ENCODE results near the gene ADAM23. TPM values are rescaled to one million over a fixed set of nuclear protein-coding genes. Genes with fewer than 3 reads are reported as not detected.

ADAM23 gene
- total and polyA plus RNA-seq, 9 donors = 0.83 to 18.8 (median 4.1) TPM

DNA sequence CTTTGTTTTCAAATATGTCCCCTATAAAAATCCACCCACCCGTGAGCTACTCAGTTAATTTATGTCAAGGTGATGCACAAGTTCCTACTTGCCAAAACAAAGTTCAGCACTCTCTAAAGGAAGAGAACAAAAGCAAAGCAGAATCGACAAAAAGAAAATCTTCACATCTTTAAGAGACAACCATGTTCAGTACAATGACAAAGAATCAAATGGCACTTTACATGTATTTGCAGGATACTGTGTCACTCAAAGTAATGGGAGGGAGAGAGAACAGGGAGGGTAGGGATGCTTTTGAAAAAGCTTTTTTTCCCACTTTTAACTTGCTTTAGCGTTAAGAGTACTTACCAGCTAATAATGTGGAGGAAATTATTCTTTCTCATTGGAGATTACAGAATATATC, 159.9 kb downstream of the ADAM23 start:
- TF ChIP-seq POLR2A (IDR thresholded peaks at IDR 0.05) (no peak), EP300 (IDR thresholded peaks at IDR 0.05) (no peak)
- TF ChIP-seq, protein P1, sequence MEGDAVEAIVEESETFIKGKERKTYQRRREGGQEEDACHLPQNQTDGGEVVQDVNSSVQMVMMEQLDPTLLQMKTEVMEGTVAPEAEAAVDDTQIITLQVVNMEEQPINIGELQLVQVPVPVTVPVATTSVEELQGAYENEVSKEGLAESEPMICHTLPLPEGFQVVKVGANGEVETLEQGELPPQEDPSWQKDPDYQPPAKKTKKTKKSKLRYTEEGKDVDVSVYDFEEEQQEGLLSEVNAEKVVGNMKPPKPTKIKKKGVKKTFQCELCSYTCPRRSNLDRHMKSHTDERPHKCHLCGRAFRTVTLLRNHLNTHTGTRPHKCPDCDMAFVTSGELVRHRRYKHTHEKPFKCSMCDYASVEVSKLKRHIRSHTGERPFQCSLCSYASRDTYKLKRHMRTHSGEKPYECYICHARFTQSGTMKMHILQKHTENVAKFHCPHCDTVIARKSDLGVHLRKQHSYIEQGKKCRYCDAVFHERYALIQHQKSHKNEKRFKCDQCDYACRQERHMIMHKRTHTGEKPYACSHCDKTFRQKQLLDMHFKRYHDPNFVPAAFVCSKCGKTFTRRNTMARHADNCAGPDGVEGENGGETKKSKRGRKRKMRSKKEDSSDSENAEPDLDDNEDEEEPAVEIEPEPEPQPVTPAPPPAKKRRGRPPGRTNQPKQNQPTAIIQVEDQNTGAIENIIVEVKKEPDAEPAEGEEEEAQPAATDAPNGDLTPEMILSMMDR (IDR thresholded peaks at IDR 0.05) = no peak
- no peak overlapping the region for H3K4me3 ChIP-seq
- no peaks in the 10 kb centered on the region for H3K9me3 ChIP-seq
- H3K36me3 ChIP-seq = no peaks in the 10 kb centered on the region
- DNase-seq = no peak
- H3K27ac ChIP-seq = no peak overlapping the region
- intact Hi-C loops (cut with DNase I) = no loop called here
- no peaks in the 10 kb centered on the region for H3K4me1 ChIP-seq (ENCODE audit: insufficient read depth)
- 80 to 85% (median 85%) methylated on average over 3 of the region's 3 CpGs for WGBS, 3 donors
- no peaks in the 10 kb centered on the region for H3K27me3 ChIP-seq

DNA sequence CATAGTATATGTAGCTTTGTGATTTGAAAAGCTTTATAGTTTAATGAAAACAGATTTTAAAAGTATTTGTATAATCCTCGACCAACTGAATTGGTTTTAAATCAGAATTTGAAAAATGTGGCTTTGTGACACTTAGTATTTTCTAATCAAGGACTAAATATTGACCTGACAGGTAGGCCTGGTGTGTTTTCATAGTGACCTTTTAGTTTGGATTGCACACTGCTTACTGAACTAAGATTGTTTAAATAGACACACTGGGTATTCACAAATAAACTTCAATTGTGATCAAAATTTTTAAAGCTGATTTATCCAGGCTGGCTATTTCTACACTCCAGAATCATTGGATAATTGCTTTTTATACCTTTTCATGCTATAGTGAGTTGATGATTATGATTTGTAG, 167.1 kb downstream of the ADAM23 start:
- no peak for DNase-seq
- no peaks in the 10 kb centered on the region for H3K9me3 ChIP-seq
- no peaks in the 10 kb centered on the region for H3K36me3 ChIP-seq
- no peak overlapping the region for H3K4me3 ChIP-seq
- TF ChIP-seq, protein P1 (IDR thresholded peaks at IDR 0.05) = no peak
- TF ChIP-seq EP300 (IDR thresholded peaks at IDR 0.05) = no peak
- TF ChIP-seq POLR2A (IDR thresholded peaks at IDR 0.05) = no peak
- H3K27me3 ChIP-seq = no peaks in the 10 kb centered on the region
- H3K27ac ChIP-seq = no peak overlapping the region
- intact Hi-C loops (cut with DNase I) = no loop called here
- 82 to 93% (median 86%) methylated on average over 1 of the region's 1 CpG for WGBS, 3 donors
- H3K4me1 ChIP-seq (ENCODE audit: insufficient read depth) = no peaks in the 10 kb centered on the region

DNA sequence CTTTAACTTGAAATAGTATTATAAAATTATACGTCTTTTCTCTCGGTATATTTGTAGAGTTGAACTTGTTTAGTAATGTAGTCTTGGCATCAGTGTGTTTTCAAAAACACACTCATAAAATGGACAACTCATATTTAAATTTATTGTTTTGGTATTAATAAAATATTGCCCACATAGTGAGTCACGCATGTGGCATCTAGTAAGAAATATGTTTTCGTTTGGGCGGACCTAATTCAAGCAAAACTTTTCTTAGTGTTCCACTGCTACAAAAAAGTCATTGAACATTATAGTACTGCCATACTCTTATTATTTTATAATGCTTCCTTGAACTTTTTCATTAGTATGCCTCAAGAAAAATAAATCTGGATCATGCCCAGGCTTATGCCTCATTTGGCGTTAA, 167.9 kb downstream of the ADAM23 start:
- Histone ChIP-seq H3K27me3 (no peaks in the 10 kb centered on the region), H3K36me3 (no peaks in the 10 kb centered on the region), H3K9me3 (no peaks in the 10 kb centered on the region), H3K4me3 (no peak overlapping the region), H3K27ac (no peak overlapping the region), H3K4me1 (ENCODE audit: insufficient read depth) (no peaks in the 10 kb centered on the region)
- TF ChIP-seq EP300 (IDR thresholded peaks at IDR 0.05) (no peak), POLR2A (IDR thresholded peaks at IDR 0.05) (no peak)
- TF ChIP-seq, protein P1 (IDR thresholded peaks at IDR 0.05) = no peak
- 90 to 93% (median 92%) methylated on average over 6 of the region's 6 CpGs for WGBS, 3 donors
- no peak for DNase-seq
- intact Hi-C loops (cut with DNase I) = no loop called here

DNA sequence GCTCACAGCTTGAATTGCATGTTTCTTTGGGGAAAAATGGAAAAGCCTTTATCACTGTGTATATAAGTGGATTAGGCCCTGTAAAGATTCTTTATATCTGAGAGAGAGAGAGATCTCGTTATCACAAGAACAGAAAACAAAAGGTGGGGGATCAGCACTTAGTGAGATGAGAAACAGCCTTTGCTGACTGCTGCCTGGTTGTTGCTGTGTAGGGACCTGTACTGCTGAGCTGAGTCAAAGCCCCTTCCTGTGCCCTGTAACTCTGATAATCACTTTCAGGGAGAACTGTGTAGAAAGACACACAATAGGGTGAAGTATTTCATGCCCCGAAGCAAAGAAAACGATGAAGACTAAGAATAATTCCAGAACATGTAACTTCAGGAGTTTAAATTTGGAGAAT, 168.4 kb downstream of the ADAM23 start:
- WGBS, 3 donors = 71 to 81% (median 77%) methylated on average over 3 of the region's 3 CpGs
- H3K27me3 ChIP-seq = no peaks in the 10 kb centered on the region
- no peak overlapping the region for H3K27ac ChIP-seq
- no peak for DNase-seq
- TF ChIP-seq EP300 (IDR thresholded peaks at IDR 0.05) (no peak), POLR2A (IDR thresholded peaks at IDR 0.05) (no peak)
- TF ChIP-seq, protein P1 (IDR thresholded peaks at IDR 0.05) = no peak
- no peaks in the 10 kb centered on the region for H3K36me3 ChIP-seq
- no peak overlapping the region for H3K4me3 ChIP-seq
- no peaks in the 10 kb centered on the region for H3K9me3 ChIP-seq
- intact Hi-C loops (cut with DNase I) = no loop called here
- no peaks in the 10 kb centered on the region for H3K4me1 ChIP-seq (ENCODE audit: insufficient read depth)

DNA sequence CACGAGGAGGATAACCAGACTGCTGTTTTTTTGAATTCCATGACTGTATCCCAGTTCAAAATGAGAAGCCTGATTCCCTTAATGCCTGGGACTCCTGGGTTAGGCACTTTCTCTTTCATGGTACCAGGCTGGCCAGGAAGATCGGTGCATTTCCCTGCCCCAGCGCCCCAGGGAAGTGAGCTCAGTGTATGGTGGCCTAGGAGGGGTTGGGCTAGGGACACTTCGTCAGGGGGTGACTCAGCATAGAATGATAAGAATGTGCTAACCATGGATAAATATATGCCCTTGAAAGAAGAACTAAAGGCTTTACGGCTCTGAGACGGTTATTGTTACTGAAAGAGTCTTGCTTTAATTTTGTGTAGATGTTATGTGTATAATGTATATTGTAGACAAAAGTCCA, 171.5 kb downstream of the ADAM23 start:
- no peaks in the 10 kb centered on the region for H3K9me3 ChIP-seq
- no peak for DNase-seq
- intact Hi-C loops (cut with DNase I) = no loop called here
- TF ChIP-seq, protein P1 (IDR thresholded peaks at IDR 0.05) = no peak
- no peak for TF ChIP-seq POLR2A (IDR thresholded peaks at IDR 0.05)
- TF ChIP-seq EP300 (IDR thresholded peaks at IDR 0.05) = no peak
- 79 to 83% (median 82%) methylated on average over 6 of the region's 6 CpGs for WGBS, 3 donors
- no peak overlapping the region for H3K4me3 ChIP-seq
- H3K36me3 ChIP-seq = no peaks in the 10 kb centered on the region
- H3K27me3 ChIP-seq = no peaks in the 10 kb centered on the region
- no peaks in the 10 kb centered on the region for H3K4me1 ChIP-seq (ENCODE audit: insufficient read depth)
- H3K27ac ChIP-seq = no peak overlapping the region

Measured in ovary (tissue), 9 donors.